IgD-negative memory B cell (primary cell): ENCODE results near the gene GALNT2. TPM values are rescaled to one million over a fixed set of nuclear protein-coding genes. Genes with fewer than 3 reads are reported as not detected.

Experiments
- H3K27ac Mint-ChIP-seq, 3 donors: one replicate each; pipeline ENCODE4 v1.8.0; 2020 to 2022; ENCODE audit warnings: mild to moderate bottlenecking in 3 of 3, mixed read lengths in 3 of 3, moderate library complexity in 1 of 3
- H3K27me3 Mint-ChIP-seq: one replicate; pipeline ENCODE4 v1.8.0; 2021; ENCODE audit warnings: mixed read lengths
- H3K36me3 Mint-ChIP-seq: one replicate; pipeline ENCODE4 v1.8.0; 2020; ENCODE audit warnings: mild to moderate bottlenecking, mixed read lengths
- H3K4me1 Mint-ChIP-seq, 3 donors: one replicate each; pipeline ENCODE4 v1.8.0; 2020 to 2022; ENCODE audit warnings: mixed read lengths in 3 of 3, mild to moderate bottlenecking in 1 of 3
- H3K4me3 Mint-ChIP-seq, 4 donors: one replicate each; pipeline ENCODE4 v1.8.0; 2020 to 2022; ENCODE audit warnings: mild to moderate bottlenecking in 4 of 4, mixed read lengths in 4 of 4, moderate library complexity in 3 of 4
- H3K9me3 Mint-ChIP-seq, 3 donors: one replicate each; pipeline ENCODE4 v1.8.0; 2020 to 2021; ENCODE audit warnings: mixed read lengths in 3 of 3, mild to moderate bottlenecking in 1 of 3
- polyA plus RNA-seq: library from polyadenylated mRNA; unstranded; fragments of 300-500 nt; fragmentation: Illumina TruSeq; gene quantifications from one replicate; pipeline ENCODE4 v1.2.3, GENCODE V29; 2021

Gene GALNT2
- polyA plus RNA-seq, 1 donor from 2014 or later, result 15.8 TPM

DNA sequence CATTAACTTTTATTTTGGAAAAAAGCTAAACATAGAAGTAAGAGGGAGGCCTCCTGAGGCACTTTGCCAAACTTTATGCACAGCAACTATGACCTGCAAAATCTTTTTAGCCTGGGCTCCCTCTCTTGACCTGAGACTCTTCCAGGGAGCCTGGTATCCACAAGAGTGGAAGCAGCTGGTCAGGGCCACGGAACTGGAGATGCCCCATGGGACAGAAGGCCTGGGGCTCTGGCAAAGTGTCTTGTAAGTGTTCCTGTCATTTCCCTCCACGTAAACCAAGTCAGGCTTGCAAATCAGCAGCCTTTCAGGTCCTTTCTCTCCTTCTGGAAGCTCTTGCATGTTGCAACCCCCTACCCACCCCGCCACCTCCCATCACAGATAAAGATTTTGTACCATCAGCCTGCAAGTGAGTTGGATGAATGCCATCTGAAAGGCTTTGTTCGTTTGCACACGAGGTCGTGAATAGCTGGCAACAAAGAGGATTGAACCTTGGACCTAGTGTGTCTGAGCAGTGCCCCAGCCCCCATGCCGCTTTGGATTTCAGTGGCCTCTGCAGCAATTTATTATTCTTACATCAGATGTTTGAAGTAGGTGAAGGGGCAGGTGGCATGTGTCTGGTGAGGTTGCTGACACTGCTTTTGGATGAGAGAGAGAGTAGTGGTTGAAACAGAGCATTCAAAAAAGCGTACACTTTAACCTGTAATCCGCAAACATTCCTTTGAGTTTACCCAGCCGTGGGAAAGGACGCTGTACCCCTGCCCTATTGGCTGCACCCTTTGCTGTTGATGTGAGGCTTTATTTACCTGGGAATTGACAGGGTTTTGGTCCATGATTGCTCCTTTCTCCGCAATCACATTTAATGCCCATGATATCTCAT, 91.6 kb downstream of the GALNT2 start:
- Mint-ChIP-seq H3K36me3 (peaks cover 6% of the 10 kb centered on the region), H3K27ac (peak overlapping the region in 1 of 3 donors; percentile 71), H3K27me3 (no peaks in the 10 kb centered on the region), H3K9me3 (no peaks in the 10 kb centered on the region), H3K4me3 (no peak overlapping the region), H3K4me1 (peaks cover 0 to 7% (median 6%) of the 10 kb centered on the region in 3 donors)

DNA sequence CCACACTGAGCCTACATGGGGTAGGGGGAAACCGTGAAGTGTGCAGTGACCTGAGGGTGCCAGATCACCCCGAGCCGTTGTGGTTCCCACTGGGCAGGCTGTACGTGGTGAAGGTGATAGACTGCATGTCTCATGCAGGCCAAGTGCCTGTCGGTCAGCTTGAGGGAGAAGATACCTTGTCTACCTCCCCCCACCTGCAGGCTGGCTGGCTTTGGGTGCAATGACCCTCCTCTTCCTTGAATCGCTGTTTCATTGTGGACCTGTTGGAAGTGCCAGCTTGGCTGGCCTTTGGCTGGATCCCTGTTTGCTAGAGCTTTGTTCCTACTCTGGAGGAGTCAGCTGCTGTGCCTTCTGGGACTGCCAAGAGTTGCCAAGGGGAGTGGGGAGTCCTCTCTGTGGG, 92.5 kb downstream of the GALNT2 start:
- no peaks in the 10 kb centered on the region for H3K27me3 Mint-ChIP-seq
- H3K4me1 Mint-ChIP-seq, result peaks cover 0 to 9% (median 6%) of the 10 kb centered on the region in 3 donors
- H3K9me3 Mint-ChIP-seq, result no peaks in the 10 kb centered on the region
- H3K27ac Mint-ChIP-seq, result peak overlapping the region; percentile 3 to 75 (median 5)
- H3K36me3 Mint-ChIP-seq, result peaks cover 6% of the 10 kb centered on the region
- H3K4me3 Mint-ChIP-seq, result no peak overlapping the region

DNA sequence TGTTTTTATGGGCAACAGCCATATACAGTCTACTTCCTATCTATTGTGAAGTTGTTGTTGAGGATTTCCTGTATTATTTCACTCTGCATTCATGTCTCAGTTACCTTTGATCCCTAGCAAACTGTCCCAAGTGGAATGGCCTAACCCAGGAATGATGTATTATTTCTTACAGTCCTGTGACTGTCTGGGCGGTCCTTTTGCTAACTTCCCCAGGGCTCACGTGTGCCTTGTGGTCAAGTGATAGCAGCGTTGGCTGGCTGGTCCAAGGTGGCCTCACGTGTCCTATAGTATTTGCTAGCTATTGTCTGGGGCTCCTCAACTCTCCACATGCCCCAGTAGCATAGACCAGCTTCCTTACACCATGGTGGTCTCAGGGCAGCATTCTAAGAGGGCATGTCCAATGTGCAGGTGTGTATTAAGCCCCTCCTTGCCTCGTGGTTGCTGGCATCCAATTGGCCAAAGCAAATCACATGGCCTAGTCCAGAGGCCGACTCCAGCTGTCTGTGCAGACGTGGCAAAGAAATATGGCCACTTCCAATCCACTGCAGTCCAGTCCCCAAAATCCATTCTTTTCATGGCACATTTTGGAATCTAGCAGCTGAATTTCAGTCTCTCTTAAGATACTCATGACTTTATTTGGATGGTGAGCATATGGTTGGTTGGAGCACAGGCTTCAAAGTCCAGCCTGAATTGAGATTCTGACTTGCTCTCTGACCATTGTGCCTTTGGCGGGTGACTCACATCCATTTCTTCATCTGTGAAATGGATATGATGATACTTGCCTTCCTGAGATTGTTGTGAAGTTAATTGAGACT, 94.1 kb downstream of the GALNT2 start:
- no peak overlapping the region for H3K4me3 Mint-ChIP-seq
- H3K4me1 Mint-ChIP-seq, result peaks cover 4 to 7% (median 5%) of the 10 kb centered on the region in 3 donors
- H3K9me3 Mint-ChIP-seq, result no peaks in the 10 kb centered on the region
- no peaks in the 10 kb centered on the region for H3K27me3 Mint-ChIP-seq
- no peak overlapping the region for H3K27ac Mint-ChIP-seq
- no peaks in the 10 kb centered on the region for H3K36me3 Mint-ChIP-seq

DNA sequence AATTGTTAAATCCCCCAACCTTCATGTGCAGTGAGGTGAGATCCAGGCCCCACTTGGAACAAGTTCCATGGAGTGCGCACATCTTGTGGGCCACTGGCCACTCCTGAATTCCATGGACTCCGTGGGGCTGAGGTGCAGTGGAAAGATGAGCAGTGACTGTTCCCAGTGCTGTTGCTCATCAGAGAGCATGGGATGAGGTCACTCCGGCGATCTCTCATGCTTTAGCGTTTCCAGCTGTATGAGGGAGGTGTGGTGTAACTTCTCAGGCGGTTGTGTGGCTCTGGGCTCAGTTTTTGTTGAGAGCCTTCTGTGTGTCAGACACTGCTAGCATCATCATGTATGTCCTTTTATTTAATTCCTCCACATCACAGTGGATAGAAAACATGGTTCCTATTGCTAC, 96.2 kb downstream of the GALNT2 start:
- Mint-ChIP-seq H3K27ac (no peak overlapping the region), H3K9me3 (no peaks in the 10 kb centered on the region), H3K27me3 (no peaks in the 10 kb centered on the region), H3K4me1 (peaks cover 5 to 7% (median 6%) of the 10 kb centered on the region in 3 donors), H3K36me3 (no peaks in the 10 kb centered on the region), H3K4me3 (no peak overlapping the region)

- Mint-ChIP-seq H3K9me3 (no peaks in the 10 kb centered on the region), H3K36me3 (no peaks in the 10 kb centered on the region), H3K27ac (no peak overlapping the region), H3K4me1 (peaks cover 6 to 7% (median 6%) of the 10 kb centered on the region in 3 donors), H3K27me3 (no peaks in the 10 kb centered on the region), H3K4me3 (no peak overlapping the region)
Observed at GRCh38 chr1:230163719-230164118, 96.7 kb downstream of the GALNT2 start.

- Mint-ChIP-seq H3K4me1 (peaks cover 21 to 25% (median 24%) of the 10 kb centered on the region in 3 donors), H3K27ac (no peak overlapping the region), H3K4me3 (no peak overlapping the region)
Observed at GRCh38 chr1:230165536-230165935, 98.5 kb downstream of the GALNT2 start.

DNA sequence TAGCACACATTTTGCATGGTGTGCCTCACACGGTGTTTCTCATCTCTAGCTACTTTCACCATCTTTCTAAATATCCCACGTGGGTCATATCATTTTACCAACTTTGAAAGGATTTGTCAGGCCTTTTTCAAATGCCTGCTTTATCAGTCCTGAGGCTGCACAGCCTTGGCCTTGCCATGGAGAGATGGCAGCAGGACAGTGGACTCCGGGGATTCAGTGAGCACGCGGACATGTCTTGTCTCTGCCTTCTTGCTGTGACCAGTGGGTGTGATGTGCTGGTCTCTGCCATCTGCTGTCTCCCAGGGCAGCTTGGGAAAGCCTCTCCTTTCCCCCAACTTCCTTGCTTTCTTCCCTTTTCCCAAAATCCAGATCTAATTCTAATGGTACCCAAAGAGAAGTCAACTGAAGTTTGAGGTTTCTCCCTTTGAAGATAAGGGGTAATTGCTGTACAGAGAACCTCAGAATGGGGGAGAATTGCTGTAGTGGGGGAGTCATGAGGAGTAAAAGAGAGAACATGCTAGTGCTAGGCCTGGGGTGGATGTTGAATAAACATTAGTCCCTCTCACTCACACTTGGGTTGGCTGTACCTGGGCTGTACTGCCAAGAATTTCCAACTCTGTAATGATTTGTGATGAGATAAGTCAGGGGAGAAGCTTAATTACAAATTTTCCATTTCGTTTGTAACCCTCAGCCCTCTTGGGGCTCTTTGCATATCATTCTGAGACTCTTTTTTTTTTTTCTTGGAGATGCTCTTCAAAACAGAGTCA, 99.5 kb downstream of the GALNT2 start:
- Mint-ChIP-seq H3K36me3 (no peaks in the 10 kb centered on the region), H3K27ac (peak overlapping the region in 1 of 3 donors; percentile 54), H3K4me1 (peaks cover 21 to 27% (median 26%) of the 10 kb centered on the region in 3 donors), H3K9me3 (no peaks in the 10 kb centered on the region), H3K4me3 (peak overlapping the region in 1 of 4 donors; percentile 49), H3K27me3 (no peaks in the 10 kb centered on the region)

More at GRCh38 chr1:230165536-230165935, 98.5 kb downstream of the GALNT2 start:
- H3K27me3 Mint-ChIP-seq, result no peaks in the 10 kb centered on the region
- no peaks in the 10 kb centered on the region for H3K36me3 Mint-ChIP-seq
- H3K9me3 Mint-ChIP-seq, result no peaks in the 10 kb centered on the region

DNA sequence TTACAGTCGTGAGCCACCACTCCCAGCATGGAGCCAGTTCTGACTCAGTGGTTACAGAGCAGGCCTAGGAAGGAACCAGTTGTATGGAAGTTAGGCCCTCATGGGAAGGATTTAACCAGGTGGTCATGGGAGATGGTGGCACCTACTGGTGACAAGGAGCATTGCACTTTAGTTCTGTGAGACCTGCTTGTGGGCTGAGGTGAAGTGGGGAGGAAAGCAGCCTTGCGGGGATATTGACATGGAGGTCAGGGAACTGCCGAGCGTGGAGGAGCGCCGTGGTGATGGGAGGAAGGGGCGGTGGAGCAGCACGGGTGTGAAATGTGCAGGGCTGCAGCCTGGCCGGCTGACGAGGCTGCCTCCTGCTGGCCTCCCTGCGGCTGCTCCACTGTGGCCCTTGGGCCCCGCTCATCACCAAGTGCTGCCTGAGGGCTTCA, 100.4 kb downstream of the GALNT2 start:
- no peaks in the 10 kb centered on the region for H3K27me3 Mint-ChIP-seq
- H3K36me3 Mint-ChIP-seq, result peaks cover under 1% of the 10 kb centered on the region
- peak overlapping the region in 1 of 3 donors; percentile 2 for H3K27ac Mint-ChIP-seq
- peak overlapping the region in 1 of 4 donors; percentile 24 for H3K4me3 Mint-ChIP-seq
- peaks cover 21 to 28% (median 27%) of the 10 kb centered on the region in 3 donors for H3K4me1 Mint-ChIP-seq
- no peaks in the 10 kb centered on the region for H3K9me3 Mint-ChIP-seq

DNA sequence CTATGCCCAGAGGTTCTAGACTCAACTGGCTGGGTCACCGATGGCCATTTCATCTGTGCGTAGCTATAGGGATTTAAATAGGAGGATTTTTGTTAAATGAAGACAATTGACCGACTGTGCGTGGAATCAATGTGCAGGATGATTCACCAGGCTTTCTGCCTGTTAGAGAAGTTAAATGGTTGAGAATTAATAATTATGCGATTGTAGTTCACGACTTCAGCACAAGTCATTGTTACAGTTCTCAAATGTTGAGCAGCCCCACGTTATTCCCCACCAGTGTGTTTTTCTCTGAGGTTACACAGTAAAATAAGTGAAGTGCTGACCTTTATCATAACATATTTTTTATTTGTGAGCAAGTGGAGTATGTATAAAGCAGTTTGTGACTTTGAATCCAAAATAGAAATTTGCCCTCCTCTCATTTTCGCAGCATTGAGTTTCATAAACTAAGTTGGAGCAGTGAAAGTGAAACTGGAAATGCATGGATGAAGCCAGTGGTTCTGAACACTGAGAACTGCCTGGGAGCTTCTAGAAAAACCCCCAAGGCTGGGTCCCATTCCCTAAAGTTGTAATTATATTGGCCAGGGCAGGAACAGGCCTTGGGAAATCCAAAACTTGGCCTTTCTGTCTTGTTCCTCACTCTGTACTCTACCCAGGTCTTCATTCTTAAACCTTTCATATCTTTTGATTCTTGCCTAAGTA, 102.6 kb downstream of the GALNT2 start:
- H3K27me3 Mint-ChIP-seq, result no peaks in the 10 kb centered on the region
- H3K36me3 Mint-ChIP-seq, result peaks cover 3% of the 10 kb centered on the region
- peaks cover 20 to 32% (median 26%) of the 10 kb centered on the region in 3 donors for H3K4me1 Mint-ChIP-seq
- peak overlapping the region; percentile 70 to 84 (median 75) for H3K4me3 Mint-ChIP-seq
- H3K9me3 Mint-ChIP-seq, result no peaks in the 10 kb centered on the region
- H3K27ac Mint-ChIP-seq, result peak overlapping the region in 1 of 3 donors; percentile 6

DNA sequence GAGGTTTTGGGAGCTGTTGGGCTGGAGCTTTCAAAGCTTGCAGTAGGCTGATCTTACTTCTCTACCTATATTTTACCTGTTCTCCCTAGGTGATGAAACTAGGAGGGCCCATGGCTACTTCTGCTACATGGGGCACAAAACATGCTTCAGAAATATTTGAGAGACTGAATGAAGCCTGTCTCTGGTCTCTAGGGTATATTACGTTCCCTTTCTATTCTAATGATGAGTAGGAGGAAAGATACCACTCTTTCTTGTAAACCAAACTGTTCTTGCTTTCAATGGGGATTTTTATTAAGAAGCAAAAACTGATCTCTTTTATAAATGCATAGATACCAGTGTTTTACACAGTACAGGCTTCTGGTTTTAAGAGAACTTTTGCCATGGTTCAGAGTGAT, 103.1 kb downstream of the GALNT2 start:
- peak overlapping the region in 3 of 4 donors; percentile 73 to 84 (median 77) for H3K4me3 Mint-ChIP-seq
- H3K4me1 Mint-ChIP-seq, result peaks cover 20 to 30% (median 29%) of the 10 kb centered on the region in 3 donors
- peaks cover 3% of the 10 kb centered on the region for H3K36me3 Mint-ChIP-seq
- no peaks in the 10 kb centered on the region for H3K27me3 Mint-ChIP-seq
- H3K9me3 Mint-ChIP-seq, result no peaks in the 10 kb centered on the region
- peak overlapping the region in 1 of 3 donors; percentile 6 for H3K27ac Mint-ChIP-seq

- peaks cover 20 to 31% (median 26%) of the 10 kb centered on the region in 3 donors for H3K4me1 Mint-ChIP-seq
- peaks cover 3% of the 10 kb centered on the region for H3K36me3 Mint-ChIP-seq
- no peaks in the 10 kb centered on the region for H3K27me3 Mint-ChIP-seq
- H3K4me3 Mint-ChIP-seq, result no peak overlapping the region
- no peak overlapping the region for H3K27ac Mint-ChIP-seq
- no peaks in the 10 kb centered on the region for H3K9me3 Mint-ChIP-seq
Observed at GRCh38 chr1:230170622-230171021, 103.6 kb downstream of the GALNT2 start.

DNA sequence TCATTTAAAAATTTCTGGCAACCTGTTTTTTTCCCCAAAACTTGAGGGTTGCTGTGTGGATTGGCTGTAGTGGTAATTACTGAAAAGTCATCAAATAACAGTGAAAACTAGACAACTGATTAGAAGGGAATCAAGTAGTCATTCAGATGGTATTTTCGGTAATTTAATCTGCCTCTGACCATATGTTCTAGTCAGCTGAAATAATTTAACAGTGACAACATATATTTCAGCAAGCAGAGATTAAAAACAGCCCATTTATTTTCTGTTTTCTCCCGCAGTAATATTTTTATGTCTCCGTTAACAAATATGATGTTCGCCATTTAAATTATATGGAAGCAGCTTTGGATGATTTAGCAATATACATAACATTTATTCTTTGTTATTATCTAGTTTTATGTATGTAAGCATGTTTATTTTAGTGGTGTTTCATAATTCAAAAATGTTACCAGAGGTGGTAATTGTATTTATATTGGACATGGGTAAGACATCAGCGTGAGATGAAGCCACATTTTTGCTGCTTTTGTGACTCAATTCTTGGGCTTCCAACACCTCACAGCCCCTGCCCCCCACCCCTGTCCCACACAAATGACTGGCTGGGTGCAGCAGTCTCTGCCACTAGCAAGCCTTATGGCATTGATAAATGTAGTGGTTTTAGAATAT, 104.4 kb downstream of the GALNT2 start:
- Mint-ChIP-seq H3K27ac (no peak overlapping the region), H3K36me3 (peaks cover 3% of the 10 kb centered on the region), H3K4me1 (peaks cover 20 to 34% (median 27%) of the 10 kb centered on the region in 3 donors), H3K27me3 (no peaks in the 10 kb centered on the region), H3K4me3 (no peak overlapping the region), H3K9me3 (no peaks in the 10 kb centered on the region)

DNA sequence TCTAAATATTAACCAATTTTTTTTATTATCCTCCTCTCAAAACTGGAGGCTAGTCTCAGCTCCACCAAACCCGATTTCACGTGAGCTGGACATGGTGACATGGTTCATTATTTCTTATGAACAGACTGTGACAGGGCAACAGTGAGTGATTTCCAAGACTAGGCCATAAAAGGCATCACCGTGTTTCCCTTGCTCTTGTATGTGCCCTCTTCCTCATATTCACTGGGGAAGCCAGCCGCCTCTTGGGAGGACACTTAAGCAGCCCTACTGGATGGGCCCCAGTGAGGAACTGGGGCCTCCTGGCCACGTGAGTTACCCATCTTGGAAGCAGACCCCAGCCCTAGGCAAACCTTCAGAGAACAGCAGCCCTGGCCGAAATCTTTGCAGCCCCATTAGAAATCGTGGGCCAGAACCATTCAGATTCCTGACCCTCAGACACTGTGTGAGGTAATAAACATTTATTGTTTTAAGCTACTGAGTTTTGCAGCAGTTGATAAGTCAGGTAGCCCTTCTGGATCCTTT, 105.0 kb downstream of the GALNT2 start:
- Mint-ChIP-seq H3K36me3 (peaks cover 3% of the 10 kb centered on the region), H3K27me3 (no peaks in the 10 kb centered on the region), H3K9me3 (no peaks in the 10 kb centered on the region), H3K4me3 (no peak overlapping the region), H3K27ac (no peak overlapping the region), H3K4me1 (peaks cover 20 to 31% (median 31%) of the 10 kb centered on the region in 3 donors)
